HG03159 (cell line): ENCODE results near the gene DPPA2.
"Not testable (repeated sequence)": the region's sequence is repeated elsewhere in the genome, so short reads cannot be mapped to it uniquely, and the experiment has no call there.

ENCODE experiments used
- ATAC-seq: cut with Tn5 transposase; IDR thresholded peaks from one replicate; pipeline ENCODE4 v1.9.1; 2021; ENCODE audit warnings: mild to moderate bottlenecking, moderate library complexity; ENCODE audit not compliant: unreplicated experiment

The DPPA2 gene, protein sequence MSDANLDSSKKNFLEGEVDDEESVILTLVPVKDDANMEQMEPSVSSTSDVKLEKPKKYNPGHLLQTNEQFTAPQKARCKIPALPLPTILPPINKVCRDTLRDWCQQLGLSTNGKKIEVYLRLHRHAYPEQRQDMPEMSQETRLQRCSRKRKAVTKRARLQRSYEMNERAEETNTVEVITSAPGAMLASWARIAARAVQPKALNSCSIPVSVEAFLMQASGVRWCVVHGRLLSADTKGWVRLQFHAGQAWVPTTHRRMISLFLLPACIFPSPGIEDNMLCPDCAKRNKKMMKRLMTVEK

DNA sequence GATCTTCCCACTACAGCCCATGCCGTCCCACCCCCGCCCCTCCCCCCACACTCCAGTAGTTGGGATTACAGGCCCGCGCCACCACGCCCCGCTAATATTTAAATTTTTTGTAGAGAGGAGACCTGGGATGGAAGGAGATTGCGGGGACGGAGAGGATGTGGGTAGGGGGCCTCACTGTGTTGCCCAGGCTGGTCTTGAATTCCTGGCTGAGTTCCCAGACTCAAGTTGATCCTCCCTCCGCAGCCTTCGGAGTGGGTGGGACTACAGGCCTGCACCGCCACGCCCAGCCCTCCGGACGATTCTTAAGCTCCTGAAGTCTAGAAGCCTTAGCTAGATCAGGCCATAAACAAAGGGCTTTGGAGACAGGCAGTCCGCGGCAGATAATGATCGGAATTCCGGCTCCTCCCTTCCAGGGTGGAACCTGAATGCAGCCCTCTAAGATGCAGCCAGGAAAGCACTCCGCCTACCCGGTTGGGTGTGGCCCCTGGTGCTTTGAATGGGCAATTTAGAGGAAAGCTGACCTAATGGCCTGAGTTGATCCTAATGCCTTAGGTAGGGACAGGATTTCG, at the start of gene DPPA2:
Gene DPPA2, minus strand, starts transcription at position 356 of the 569 bp plus-strand sequence. CDS start 1,975 bp downstream, outside the sequence.
- no peak for ATAC-seq

DNA sequence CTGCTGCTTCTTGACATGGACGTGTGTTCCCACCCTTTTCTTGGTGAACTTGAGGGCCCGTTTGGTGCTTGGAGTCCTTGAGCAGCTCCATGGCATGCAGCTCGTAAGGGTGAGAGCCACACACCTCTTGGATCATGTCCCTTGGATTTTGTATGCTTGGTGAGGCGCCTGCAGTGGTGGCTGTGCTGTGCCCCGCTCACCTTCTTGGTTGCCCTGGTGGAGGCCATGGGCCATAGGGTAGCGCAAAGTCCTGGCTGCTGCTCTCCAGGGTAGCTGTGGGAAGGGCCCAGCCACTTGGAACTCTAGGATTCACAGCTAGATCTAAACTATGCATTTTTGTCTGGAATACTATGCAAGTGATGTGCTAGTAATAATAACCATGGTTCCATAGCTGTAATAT, 47.8 kb upstream of the DPPA2 start:
- ATAC-seq, result no peak

DNA sequence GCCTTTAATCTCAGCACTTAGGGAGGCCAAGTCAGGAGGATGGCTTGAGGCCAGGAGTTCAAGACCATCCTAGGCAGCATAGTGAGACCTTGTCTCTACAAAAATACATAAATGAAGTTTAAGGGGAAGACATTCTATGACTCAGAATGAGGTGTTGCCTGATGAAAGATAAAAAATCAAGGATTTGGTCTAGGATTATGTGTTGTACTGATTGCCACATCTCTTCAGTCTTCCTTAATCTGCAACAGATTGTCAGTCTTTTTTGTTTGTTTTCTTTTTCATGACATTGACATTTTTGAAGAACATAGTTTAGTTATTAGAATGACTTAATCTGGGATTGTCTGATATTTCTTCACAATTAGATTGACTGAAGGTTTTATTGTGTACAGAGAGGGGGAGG, 47.3 kb upstream of the DPPA2 start:
- no peak for ATAC-seq

DNA sequence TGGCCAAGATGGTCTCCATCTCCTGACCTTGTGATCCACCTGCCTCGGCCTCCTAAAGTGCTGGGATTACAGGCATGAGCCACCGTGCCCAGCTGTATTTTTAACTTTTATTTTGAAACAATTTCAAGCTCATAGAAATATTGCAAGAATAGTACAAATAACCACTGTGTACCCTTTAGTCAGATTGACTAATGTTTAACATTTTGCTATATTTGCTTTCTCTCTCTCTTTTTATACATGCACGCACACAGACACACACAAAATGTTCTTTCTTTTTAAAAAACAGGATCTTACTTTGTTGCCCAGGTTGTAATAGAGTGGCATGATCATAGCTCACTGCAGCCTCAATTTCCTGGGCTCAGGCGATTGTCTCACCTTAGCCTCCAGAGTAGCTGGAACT, 46.5 kb upstream of the DPPA2 start:
- no peak for ATAC-seq

DNA sequence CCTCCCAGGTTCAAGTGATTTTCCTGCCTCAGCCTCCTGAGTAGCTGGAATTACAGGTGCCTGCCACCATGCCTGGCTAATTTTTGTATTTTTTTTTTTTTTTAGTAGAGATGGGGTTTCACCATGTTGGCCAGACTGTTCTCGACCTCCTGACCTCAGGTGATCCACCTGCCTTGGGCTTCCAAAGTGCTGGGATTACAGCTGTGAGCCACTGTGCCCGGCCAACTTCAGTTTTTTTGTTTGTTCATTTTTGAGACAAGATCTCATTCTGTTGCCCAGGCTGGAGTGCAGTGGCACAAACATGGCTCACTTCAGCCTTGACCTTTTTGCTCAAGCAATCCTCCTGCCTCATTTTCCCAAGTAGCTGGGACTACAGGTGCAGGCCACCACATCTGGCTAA, 42.5 kb upstream of the DPPA2 start:
- ATAC-seq, result not testable (repeated sequence)

DNA sequence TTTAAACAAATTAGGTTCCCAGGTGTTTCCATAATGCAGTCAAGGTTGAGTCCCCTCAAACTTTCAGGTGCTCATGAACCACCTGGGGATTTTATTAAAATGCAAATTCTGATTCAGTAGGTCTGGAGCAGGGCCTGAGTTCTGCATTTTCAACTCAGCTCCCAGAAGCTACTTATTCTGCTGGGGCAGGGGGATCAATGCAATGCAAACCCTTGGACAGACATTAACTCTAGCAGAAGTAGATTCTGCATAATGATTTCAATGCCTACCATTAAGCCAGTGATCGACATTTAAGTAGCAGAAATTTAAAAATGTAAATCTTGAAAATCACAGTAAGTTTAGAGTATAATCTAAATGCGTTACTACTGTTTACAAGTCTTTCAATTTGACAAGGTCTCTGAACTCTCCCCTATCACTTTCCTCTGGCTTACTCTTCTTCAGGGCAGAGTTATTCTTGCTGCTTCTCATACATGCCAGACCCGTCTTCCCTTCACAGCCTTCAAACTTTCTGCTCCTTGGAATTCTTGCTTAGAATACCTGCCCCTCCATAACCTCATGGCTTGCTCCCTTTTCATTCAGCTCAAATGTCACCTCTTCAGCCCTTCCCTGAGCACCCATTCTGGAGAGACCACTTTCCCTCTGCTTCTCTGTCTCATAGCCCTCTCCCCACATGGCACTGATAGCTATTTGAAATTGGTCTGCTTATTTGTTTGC, 40.3 kb upstream of the DPPA2 start:
- ATAC-seq, result no peak

DNA sequence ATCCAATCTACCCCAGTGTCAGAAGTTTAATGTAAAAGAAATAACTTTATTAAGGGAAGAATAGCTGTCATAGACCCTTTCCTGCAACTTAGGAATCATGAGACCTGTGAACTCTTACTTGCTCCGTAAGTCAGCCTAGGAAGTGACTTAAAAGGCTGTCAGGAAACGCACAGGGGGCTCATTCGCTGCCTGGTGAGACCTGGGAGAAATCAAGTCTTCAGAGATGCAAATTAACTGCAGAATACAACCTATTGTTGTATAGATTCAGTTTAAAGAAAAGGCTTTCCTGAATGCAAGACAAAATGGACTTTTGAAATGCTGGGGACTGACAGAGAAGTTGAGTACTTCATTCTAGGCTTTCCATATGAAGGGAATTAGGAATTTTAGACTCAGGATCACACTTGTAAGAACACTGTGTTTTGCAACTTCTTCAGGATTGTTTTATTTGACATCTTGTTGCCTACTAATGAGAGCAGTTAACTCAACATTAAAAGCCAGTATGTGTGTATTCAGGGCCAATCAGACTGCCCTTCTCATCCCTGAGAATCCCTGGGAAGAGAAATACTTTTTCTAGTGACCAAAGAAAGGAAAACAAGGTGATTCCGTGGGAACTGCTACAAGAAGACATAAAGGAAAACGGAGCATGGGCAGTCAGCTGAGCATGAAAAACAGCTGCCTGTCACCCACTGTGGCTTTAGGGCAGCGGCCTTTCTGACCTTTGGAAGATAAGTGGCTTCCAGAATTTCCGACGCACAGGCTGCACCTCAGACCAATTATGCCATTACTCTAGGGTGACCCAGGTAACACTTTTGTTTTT, 39.5 kb upstream of the DPPA2 start:
- no peak for ATAC-seq

DNA sequence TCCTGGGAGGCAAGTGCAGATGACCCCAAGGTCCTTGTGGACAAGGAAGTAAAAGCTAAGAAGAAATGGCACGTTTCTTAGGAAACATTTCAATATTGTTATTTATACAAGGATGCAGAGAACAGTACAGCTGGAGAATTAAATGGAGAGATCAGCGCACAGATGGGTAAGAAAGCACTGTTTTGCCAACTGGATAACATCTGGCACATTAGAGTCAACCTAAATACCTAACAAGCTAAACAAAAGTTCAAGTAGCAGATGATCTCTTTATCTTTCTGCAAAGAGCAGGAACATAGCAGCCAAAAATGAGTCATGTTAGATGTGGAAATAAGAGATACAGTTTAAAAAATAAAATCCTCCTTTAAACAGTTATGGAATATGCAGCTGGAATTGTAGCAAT, 36.7 kb upstream of the DPPA2 start:
- ATAC-seq, result no peak

DNA sequence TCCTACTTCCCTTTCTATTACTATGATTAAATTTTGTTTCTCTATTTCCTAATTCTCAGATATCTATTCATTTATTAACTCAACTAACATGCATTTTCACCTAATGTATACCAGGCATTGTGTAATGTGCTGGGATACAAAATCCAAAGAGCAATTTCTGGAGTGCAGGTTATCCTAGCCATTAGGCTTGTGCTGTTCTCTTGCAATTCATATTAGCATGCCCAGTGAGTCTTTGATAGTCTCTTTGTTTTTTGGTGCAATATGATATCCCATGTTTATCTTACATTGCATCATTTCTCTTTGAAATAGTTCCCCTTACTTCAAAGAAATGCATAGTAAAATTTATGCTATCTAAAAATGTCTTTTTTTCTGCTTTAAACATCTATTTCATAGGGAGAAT, 34.9 kb upstream of the DPPA2 start:
- no peak for ATAC-seq

DNA sequence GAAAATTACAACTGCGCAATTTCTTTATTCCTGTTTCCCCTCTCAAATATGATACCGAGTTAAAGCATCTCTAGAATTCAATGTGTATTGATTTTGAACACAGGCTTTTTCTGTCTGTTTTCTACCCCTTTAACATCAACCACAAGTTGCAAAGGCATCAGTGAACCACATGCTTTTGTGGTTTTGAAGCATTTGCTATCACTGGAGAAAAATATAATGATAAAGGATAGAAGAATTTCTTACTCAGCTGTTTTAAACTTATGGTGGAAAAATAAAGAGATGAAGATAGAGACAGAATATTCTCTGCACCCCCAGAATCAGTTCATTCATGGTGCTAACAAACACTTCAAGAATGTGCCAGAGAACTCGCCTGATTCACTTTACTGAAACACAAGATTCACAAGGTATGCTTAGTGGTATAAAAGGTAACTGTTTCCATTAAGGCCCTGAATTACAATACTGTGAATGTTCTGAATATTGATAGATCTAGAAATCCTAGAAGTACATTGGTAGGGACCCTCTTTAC, 30.5 kb upstream of the DPPA2 start:
- no peak for ATAC-seq

DNA sequence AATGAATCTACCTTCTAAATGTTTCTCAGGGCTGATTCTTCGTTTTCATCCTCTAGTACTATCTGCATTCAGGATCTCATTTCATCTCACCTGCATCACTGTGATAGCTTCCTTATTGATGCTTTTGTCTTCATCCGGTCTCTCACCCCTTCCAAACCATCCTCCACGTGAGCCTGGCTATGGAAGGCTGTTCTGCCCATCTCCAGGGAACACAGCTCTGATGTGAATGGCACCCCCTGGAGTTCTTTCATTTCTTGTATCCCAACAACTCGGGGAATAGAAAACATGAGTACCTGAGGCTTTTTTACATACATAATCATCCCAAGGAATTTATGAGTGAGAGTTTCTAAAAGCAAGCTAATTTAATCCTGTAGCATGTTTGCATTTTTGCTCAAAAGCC, 29.8 kb upstream of the DPPA2 start:
- ATAC-seq, result no peak

DNA sequence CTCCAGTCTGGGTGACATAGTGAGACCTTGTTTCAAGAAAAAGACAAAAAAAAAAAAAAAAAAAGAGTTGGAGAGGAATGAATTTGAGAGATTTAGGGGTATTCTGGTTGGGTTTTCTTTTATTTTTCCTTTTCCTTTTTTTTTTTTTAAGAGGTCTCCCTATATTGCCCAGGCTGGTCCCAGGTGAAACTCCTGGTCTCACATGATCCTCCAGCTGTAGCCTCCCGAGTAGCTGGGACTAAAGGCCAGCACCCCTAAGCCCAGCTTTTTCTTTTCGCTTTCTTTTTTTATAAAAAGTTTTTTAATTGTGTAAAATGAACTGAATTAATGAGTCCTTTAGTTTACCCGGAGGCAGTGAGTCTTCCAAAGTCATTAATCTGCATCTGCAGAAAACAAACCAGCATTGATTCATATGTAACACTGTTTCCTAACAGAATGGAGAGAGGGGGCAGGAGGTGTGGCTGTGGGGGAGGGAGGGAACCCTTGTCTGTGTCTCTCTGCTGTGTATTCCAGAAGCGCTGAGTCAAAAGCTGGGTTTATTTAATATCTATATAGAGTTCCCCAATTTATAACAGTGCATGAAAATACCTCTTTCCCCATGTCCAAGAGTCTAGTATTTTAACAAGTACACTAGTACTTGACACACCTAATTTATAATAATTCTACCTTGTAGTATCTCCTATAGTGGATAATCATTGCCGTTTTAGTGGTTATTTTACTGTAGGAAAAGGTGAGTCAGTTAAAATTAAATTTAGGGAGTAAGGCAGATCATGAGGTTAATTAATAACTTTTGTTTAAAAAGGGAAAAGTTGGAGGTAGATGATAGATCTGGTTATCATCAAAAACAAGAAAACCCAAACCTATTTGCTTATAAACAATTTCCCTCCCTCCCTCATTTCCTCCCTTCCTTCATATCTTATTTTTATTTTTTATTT, 23.7 kb upstream of the DPPA2 start:
- ATAC-seq, result no peak

DNA sequence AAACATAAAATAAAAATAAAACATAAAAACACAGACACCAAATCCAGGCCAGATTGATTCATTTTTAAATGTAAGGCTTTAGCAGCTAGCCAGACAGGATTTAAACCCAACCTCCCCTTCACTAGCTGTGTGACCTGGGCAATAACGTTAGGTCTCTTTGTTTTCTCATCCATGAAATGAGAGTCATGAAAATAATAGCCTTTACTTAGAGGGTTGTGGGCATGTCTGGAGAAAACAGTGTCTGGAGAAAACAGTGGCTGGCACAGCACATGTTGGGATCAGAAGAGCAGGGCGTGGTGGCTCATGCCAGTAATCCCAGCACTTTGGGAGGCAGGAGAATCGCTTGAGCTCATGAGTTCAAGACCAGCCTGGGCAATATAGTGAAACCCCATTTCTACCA, 22.9 kb upstream of the DPPA2 start:
- no peak for ATAC-seq

DNA sequence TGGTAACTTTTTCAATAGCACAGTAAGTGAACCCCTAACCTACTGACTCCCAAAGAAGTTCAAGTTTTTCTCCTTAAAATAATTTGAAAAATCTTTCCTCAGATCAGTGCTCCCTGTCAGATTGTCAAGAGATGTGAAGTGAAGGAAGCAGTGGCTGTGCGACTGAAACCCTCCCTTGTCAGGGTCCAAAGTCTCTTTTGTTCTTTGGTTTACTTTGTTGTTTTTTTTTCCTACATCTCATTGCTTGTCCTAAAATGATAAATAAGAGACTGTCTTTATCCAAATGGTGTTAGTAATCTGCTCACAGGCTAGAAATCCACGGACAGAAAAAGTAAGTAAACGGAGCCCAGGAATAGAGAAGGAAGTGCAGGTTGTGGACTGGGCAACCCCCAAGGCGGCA, 22.0 kb upstream of the DPPA2 start:
- ATAC-seq, result no peak

DNA sequence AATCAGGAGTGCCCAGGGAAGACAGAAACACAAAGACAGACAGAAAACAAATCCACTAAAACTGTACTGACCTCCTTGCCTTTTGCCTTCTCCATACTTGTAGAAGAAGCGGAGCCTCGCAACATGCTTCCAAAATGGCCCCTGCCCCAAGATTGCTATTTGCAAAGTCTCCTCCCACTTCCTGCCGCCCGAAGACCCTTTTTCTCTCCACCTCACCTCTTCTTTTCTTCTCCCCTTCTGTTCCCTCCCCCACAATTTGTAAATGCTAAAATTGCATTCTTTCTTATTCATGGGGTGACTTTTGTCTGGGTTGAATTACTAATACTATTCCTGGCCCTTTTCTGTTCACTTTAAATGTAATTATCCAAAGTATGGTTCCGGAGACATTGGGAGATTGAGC, 21.1 kb upstream of the DPPA2 start, which contains the start of gene DPPA4:
Gene DPPA4, minus strand, starts transcription at position 154 of the 400 bp plus-strand sequence. Its CDS starts 29 bp downstream, at position 125.
- ATAC-seq, result no peak

DNA sequence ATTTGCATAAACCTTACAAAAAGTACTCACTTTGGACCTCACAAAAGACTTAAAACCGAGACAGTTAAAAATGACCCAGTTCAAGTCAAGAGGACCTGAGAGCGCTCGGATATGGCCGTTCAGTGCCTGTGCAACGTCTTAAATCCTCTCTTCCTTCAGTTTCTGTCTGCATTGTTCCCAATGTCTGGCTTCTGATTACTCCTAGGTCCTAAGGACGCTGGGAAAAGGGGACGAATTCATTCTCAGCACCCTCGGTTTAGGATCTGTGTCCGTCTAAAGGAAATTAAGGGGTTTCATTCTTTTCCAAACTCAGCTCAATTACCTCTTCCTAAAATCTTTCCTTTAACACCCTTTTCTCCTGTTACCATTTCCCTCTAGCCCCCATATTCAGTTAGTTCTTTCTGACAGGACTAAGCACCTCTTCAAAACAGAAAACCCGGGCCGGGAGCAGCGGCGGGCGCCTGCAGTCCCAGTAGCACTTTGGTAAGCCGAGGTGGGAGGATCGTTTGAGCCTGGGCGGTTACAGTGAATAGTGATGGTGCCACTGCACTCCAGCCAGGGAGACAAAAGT, 20.1 kb upstream of the DPPA2 start:
- ATAC-seq, result no peak

DNA sequence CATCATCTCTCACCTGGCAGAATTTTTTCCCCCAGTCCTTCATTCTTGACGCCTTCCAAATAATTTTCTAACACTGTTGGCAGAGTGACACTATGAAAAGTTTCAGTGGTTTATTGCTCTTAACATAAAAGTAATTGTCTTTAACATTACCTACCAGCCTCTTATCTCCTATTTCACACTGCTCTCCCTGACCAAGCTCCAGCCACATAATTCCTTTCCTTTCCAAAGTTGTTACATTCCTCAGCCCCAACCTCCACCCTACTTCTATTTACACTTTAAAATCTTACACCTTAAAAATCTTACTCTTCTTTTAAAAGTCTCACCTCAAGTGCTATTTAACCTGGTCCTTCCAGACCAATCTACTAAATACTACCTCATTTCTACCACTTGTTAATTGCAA, 18.3 kb upstream of the DPPA2 start:
- no peak for ATAC-seq

DNA sequence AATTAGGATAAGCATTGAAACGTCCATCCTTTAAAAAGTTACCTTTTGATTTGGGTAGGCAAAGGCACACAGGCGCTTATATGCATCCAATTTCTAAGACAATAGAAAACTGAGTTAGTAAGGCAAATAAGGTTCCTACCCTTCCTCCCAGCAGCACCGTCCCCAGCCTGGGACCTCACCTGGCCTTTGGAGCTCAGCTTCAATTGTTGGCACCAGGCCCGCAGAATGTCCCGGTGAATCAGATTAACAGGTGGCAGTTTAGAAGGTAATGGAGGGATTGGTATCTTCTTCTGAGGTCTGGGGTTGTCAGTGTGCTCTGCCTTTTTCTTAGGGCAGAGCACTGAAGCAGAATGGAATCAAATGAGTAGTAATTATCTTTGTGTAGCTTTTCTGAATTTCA, 15.4 kb upstream of the DPPA2 start:
- no peak for ATAC-seq

DNA sequence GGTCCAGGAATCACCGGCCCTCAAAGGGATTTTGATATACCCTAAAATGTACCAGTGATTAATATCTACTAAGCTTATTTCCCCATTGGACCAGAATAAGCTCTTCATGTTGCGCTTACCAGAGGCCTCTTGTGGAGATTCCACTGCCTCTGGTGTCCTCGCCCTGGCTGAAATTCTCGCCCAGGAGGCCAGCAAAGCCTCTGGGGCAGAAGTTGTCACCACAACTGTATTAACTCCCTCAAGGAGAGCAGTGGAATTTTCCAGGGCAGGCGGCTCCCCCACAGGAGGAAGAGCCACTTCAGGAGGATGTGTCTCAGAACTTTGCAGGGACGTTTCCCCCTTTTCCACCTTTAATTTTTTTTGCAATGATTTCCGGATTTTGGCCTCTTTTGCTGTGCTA, 14.1 kb upstream of the DPPA2 start:
- no peak for ATAC-seq

DNA sequence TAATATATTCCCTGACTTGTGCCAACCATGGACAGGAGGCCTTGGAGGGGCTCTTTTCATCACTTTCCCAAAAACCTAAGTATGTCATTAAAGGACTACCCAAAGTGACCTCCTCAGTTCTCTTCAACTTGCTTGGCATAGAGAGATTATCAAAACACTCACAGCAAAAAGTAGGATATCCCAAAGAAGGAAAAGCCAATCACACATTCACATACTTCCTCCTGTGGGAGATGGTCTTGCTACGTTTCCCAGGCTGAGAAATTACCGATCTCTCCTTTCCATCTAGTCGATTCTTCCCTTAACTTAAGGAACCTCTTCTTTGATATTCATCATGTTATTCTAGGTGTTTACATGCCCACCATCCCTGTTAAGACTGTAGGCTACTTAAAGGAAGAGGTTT, 11.9 kb upstream of the DPPA2 start:
- ATAC-seq, result no peak
